ENCODE results near the gene QRICH2.
A peak's percentile ranks its signal among the peaks of the same experiment; 100 is the strongest.
"Not testable (repeated sequence)": the region's sequence is repeated elsewhere in the genome, so short reads cannot be mapped to it uniquely, and the experiment has no call there.

Gene QRICH2

GRCh38 chr17:76326306-76326705 lies 18.2 kb upstream of the QRICH2 start:
- no peak for DNase-seq (ENCODE audit: low spot score)

- no peak for DNase-seq (ENCODE audit: low spot score)
Measured at GRCh38 chr17:76318586-76318985, 10.5 kb upstream of the QRICH2 start.

GRCh38 chr17:76317535-76317934 lies 9.5 kb upstream of the QRICH2 start:
- DNase-seq (ENCODE audit: low spot score) = no peak

GRCh38 chr17:76314392-76315227 lies 6.5 kb upstream of the QRICH2 start:
- DNase-seq (ENCODE audit: low spot score) = no peak

DNA sequence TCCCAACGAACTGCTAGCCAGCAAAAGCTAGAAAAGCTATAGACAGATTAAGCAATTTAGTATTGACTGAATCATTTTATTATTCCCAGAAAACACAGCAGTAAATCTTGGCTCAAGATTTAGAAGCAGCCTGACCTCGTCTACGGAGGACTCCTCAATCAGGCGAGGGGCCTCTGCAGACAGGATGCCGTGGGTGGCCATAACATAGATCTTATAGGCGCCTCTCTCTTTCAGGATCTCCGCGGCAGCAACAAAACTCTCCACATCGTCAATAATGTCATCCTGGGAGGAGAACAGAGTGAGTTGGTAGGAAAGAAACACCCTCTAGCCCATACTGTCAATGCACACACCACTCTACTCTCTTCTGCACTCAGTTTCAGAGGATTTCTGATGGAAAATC lies 4.7 kb upstream of the QRICH2 start:
- no peak for DNase-seq (ENCODE audit: low spot score)

DNA sequence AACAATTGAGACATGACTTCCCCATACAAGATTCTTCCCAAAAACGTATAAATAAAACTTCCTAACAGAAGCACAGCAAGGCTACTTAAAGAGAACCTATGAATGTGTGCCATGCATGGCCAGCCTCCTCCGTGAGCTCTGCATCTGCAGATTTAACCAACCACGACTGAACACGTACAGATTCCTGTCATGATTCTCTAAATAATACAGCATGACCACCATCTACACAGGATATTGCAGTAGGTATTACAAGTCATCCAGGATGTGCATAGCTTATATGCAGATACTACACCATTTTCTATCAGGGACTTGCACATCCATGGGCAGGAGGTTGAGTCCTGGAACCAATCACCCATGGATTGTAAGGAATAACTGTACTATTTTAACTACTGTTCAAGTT lies 1.4 kb upstream of the QRICH2 start:
- no peak for DNase-seq (ENCODE audit: low spot score)

DNA sequence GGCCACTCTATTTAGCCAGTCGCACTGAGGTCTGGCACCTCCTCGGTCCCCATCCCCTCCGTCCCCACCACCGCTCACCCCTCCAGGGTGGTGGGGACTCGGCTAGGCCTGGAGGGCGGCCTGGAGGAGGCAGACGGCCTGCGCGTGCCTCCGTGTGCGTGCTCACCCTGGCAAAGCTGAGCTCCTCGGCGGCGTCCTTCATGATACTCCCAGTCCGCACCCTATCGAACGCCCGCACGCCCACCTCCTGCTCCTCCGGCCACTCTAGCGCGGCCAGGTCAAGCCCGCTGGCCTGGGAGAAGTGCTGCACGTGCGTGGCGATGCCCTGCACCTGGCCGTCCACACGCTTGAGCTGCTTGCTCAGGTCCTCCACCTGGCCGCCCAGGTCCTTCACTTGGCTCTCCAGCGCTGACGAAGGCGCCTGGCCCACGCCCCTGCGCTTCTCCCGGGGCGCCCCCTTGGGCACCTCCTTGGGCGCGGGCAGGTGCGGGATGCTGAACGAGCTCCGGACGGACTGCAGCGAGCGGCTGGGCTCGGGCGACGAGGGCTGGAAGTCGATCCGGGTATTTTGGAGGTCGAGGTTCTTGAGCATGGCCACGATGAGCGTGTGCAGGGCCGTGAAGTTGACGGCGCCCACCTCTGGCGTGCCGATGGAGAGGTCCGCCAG lies 644 bp downstream of the QRICH2 start:
- no peak for DNase-seq (ENCODE audit: low spot score)

DNA sequence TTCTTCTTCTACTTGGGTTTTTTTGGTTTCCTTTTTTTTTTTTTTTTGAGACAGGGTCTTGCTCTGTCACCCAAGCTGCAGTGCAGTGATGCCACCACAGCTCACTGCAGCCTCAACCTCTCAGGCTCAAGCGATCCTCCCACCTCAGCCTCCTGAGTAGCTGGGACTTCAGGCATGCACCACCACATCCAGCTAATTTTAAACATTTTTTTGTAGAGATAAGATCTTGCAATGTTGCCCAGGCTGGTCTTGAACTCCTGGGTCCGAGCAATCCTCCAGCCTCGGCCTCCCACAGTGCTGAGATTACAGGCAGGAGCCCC lies 3.0 kb downstream of the QRICH2 start:
- DNase-seq (ENCODE audit: low spot score) = not testable (repeated sequence)

DNA sequence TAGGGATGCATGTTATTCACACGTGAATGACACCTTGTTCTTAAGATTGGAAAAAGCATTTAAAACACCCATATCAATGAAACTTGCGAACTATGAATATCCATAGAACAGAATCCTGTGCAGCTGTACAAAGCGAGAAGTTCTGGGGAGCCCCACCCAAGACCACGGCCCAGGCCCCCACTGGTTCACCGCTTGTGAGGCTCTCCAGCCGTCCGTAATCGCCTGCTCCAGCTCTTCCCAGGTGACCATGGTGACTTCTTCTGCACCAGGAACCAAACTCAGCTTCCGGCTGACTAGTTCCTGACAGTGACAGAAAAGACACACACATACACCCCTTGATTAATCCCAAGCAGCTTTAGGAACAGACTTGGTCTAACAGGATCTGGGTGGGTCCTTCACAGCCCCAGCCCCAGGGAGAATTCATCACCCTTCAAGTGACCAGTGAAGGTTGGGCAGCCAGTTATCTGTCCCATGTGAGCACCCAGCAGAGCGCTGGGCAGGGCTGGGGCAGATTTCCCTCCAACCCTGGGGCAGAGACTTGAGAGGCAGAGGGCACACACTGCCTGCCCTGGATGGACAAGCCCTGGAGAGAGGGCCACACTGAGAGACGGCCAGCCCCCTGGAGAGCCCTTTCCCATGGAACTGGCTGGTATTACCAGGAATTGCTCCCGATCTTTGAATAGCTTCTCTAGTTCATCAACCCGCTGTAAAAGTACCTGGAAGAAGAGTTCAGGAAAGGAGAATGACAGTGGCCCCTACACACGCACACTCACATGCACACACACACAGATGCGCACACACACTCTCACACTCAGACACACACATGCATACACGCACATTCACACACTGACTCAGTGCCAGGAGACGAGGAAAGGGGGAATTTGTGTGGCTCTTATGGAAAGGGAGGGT lies 3.6 kb downstream of the QRICH2 start:
- no peak for DNase-seq (ENCODE audit: low spot score)

DNA sequence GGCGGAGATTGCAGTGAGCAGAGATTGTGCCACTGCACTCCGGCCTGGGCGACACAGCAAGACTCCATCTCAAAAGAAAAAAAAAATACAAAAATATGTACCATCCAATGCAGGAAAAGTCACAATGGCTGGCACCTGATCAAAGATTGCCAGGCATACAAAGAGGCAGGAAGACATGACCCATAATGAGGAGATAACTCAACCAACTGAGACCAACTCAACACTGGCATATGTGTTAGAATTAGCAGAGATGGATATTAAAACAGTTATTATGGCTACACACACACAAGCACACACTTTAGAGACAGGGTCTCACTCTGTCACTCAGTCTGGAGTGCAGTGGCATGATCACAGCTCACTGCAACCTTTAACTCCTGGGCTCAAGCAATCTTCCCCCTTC lies 10.6 kb downstream of the QRICH2 start:
- no peak for DNase-seq (ENCODE audit: low spot score)

GRCh38 chr17:76296889-76297288 lies 11.2 kb downstream of the QRICH2 start:
- DNase-seq (ENCODE audit: low spot score) = no peak

- DNase-seq (ENCODE audit: low spot score) = no peak
Measured at GRCh38 chr17:76296186-76296585, 11.9 kb downstream of the QRICH2 start.

GRCh38 chr17:76293106-76293505 lies 15.0 kb downstream of the QRICH2 start:
- DNase-seq (ENCODE audit: low spot score) = no peak

DNA sequence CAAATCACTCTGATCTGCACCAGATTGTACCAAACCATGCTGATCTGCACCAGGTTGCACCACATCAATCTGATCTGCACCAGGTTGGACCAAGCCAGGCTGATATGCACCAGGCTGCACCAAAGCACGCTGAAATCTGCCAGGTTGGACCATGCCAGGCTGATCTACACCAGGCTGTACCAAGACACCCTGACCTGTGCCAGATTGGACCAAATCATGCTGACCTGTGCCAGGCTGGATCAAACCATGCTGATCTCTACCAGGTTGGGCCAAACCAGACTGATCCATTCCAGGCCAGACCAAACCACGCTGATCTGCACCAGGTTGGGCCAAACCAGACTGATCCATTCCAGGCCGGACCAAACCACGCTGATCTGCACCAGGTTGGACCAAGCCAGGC lies 15.5 kb downstream of the QRICH2 start:
- DNase-seq (ENCODE audit: low spot score) = no peak

DNA sequence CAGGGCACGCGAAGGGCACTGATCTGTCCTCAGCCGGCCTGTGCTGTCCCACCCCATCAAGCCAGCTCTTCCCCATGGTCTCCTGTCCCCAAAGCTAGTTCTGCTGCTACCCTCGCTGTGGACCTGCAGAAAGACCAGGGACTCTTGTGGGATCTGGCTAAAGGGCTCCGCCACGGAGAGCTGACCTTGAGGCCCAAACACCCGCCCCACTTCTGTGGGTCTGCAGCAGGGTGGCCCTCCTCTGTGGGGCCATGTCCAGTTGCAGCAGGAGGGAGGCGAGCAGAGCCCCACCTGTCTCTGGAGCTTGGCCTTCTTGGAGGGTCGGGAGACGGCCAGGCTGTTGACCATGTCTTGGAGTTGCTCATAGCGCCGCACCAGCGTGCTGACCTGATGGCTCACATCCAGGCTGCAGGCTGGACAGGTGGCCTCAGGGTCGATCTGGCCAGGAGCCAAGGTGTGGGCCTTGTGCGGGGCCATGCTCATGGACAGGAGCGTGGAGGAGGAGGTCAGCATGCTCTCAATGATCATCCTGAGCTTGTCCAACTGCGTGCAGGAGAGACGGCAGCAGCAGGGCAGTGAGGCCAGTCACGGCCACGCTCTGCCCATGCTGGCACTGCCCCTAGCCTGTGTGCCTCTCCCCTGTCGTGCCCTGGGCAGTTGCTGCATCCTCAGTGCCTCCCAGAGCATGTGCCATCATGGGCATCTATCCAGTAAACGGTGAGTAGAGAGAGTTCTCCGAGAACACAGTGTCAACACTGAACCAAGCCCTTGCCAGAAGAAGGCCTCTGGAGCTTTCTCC lies 26.3 kb downstream of the QRICH2 start:
- DNase-seq (ENCODE audit: low spot score) = no peak

DNA sequence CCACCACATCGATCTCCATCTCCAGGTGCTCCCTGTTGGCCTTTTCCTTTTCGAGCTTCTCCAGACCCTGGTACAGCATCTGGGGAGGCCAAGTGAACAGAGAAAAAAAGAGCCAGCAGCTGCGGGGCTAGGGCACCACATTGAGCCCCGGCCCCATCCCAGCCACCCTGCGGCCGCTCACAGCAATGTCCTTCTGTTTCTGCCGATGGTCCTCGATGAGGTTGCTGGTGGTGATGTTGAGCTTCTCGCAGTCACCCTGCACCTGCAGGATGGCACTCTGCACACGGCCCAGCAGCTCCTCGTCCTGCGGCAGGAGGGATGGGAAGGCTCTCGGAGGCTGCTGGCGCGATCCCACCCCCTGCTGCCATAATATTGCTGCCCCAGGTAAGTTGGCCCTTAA lies 27.4 kb downstream of the QRICH2 start:
- no peak for DNase-seq (ENCODE audit: low spot score)

DNA sequence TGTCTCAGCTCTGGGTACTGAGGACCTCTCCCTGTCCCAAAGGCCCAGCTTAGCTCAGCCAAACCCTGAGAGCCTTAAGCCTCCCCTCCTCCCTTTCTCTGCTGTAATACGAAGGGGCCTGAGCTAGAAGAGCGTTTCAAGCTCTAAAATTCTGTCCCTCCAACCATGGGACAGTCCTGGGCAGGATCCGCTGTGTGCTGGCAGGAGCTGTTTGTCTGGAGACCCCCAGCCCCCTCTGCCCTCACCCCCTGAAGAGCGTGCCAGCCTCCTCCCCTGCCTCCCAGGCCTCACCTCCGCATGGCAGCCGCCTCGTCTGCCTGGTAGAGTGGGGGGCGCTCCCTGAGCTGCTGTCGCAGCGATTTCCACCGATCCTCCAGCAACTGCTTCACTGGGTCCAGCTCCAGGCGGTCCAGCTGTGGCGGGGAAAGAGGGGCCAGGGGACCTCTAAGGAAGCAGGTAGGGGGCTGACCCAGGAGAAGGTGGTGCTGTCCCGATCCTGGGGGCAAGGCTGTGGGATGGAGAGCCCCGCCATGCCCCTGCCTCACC lies 28.3 kb downstream of the QRICH2 start:
- DNase-seq (ENCODE audit: low spot score) = no peak

- DNase-seq (ENCODE audit: low spot score) = peak; percentile 86
Measured at GRCh38 chr17:76278952-76279741, 28.9 kb downstream of the QRICH2 start.

GRCh38 chr17:76278268-76278908 lies 29.7 kb downstream of the QRICH2 start:
- DNase-seq (ENCODE audit: low spot score) = no peak

Data from activated CD4-positive, alpha-beta T cell treated with anti-CD3 and anti-CD28 coated beads, Interleukin-2, Interleukin-4, amounts not matched to agents 100 ng/mL and 50 ng/mL, durations not matched to agents 16 hours and 8 hours (primary cell).